NCI-H226 (cell line): ENCODE results near the gene ADIPOR2.

ENCODE experiments used
- DNase-seq: peaks from one replicate; pipeline ENCODE4 v3.0.0-alpha.2; 2015

The ADIPOR2 gene, protein sequence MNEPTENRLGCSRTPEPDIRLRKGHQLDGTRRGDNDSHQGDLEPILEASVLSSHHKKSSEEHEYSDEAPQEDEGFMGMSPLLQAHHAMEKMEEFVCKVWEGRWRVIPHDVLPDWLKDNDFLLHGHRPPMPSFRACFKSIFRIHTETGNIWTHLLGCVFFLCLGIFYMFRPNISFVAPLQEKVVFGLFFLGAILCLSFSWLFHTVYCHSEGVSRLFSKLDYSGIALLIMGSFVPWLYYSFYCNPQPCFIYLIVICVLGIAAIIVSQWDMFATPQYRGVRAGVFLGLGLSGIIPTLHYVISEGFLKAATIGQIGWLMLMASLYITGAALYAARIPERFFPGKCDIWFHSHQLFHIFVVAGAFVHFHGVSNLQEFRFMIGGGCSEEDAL

DNA sequence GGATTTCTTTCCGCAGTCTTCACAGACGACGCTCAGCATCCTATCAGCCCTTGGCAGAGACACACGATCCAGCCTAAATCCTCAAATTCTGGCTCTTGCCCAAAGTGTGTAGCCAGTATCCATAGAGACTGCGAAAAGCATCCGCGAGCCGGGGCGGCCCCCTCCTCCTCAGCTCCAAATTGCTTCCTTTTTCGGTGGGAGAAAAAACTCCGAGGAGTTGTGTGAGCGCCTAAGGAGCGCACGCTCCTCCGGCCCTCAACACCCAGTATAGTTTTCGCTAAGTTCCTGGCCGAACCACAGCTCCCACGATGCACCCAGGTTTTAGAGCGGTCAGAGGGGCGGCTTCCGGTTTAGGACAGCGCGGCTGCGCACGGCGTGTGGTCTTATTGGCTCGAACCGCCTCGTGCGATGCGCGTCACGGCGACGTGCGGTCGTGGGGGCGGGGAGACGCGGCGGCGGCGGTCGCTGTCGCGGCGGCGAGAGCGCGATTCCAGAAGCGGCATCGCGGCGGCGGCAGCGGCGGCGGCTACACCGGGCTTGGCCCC lies at the start of gene ADIPOR2:
Gene ADIPOR2 (plus strand): TSS at position 493 of the 545 bp plus-strand sequence. CDS start 63,274 bp downstream, outside the sequence.
- peak; percentile 95 for DNase-seq

DNA sequence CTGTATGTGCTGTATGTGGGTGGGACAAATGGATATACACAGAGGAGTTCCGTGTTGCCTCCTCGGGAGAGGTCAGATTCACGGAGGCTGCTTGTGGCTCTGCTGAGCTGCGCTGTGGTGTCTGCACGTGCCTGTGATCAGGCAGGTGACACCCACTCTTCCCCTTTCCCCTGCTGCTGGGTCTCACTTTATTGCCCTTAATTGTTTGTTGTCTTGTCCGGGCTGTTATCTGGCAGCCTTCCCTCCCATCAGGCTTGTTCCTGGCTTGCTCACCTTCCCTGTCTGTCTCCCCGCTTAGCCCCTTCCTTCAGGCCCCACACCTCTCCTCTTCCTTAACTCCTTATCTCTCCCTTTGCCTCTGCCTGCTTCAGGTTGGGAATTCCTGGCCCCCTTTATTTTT lies 48.4 kb upstream of the ADIPOR2 start:
- DNase-seq: no peak

DNA sequence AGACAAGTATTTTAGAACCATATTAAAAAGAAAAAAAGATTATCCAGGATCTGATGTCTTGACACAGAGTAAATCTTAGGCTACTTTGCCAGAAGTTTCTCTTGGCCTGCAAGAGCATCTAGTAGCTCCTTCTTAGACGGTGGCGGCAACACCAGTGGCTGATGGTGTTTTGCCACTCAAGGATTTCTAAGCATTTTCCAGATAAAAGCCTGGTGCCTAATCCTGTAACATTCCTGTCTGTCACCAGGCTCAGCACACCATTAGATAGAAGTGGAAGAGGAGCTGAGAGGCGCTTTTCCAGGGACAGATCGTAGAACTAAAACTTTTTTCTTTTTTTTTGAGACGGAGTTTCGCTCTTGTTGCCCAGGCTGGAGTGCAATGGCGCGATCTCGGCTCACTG lies 47.8 kb upstream of the ADIPOR2 start:
- no peak for DNase-seq

DNA sequence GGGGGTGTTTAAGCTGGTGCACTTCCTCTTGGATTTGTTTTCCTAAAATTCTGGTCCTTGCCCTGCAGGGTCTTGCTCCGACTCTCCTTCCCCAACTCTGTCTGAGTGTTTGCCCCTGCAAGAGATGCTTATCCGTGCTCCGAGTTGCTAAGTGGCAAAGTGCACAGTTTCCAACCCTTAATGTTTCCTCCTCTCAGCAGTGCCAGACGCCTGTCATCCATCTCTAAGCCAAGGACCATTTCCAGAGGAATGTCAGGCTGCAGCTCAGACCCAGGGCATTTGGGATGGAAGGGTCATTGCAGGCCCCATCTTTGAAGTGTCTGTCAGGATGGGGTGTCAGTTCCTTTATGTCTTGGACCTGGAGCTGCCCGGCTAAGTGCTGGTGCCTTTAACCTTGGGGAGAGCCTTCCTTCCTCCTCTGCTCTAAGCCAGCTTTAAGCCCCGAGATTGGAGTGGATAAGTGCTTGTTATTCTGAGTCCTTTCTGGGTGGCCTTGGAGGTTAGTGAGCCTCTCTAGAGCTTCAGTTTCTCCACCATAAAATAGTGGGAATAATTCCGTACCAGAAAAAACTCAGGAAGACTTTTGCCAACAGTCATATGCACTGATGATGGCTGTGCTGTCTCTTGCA lies 46.9 kb upstream of the ADIPOR2 start:
- DNase-seq: no peak

DNA sequence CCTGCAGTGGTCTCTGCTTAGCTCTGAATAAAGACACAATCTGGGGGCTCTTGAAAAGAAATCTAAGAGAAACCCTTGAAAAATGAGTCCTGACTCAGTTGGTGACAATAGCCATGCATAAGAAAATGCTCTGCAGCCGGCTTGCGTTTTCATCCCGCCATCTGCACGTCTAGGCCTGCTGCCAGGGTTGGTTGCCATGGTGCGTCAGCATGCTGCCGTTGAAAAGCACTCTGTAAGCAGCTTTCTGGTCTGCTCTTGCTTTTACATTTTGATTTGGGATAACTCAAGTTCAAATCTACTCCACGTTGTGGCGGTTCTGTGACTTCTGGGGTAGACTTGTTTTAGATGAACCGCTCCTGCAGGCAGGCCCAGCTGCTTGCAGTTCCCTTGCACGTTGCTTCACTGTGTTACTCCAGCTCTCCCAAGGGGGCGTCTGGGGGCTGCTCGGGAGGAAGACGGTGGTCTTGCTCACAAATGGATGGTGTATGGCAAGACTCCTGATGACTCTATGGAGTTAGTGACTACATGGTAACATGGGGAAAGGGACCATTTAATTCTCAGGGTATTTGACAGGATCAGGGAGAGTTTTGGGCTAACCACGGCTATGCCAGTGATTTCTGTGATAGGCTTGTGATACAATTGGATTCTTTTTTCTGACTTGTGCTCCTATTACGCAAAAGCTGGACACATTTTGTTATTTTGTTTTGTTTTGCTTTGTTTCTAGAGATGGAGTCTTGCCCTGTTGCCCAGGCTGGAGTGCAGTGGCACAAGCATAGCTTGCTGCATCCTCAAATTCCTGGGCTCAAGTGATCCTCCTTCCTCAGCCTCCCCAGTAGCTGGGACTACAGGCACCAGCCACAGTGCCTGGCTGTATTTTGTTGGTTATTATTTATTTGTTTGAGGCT lies 46.1 kb upstream of the ADIPOR2 start:
- DNase-seq: no peak

DNA sequence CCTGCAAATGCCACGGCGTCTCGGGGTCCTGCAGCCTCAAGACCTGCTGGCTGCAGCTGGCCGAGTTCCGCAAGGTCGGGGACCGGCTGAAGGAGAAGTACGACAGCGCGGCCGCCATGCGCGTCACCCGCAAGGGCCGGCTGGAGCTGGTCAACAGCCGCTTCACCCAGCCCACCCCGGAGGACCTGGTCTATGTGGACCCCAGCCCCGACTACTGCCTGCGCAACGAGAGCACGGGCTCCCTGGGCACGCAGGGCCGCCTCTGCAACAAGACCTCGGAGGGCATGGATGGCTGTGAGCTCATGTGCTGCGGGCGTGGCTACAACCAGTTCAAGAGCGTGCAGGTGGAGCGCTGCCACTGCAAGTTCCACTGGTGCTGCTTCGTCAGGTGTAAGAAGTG lies 45.1 kb upstream of the ADIPOR2 start:
- no peak for DNase-seq

DNA sequence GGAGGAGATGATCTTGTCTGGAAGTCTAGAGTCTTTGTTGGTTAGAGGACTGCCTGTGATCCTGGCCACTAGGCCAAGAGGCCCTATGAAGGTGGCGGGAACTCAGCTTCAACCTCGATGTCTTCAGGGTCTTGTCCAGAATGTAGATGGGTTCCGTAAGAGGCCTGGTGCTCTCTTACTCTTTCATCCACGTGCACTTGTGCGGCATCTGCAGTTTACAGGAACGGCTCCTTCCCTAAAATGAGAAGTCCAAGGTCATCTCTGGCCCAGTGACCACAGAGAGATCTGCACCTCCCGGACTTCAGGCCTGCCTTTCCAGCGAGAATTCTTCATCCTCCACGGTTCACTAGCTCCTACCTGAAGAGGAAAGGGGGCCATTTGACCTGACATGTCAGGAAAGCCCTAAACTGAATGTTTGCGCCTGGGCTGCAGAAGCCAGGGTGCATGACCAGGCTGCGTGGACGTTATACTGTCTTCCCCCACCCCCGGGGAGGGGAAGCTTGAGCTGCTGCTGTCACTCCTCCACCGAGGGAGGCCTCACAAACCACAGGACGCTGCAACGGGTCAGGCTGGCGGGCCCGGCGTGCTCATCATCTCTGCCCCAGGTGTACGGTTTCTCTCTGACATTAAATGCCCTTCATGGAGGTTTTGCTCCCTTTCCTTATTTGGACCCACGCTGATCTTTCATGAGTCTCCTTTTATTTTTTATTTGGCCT lies 44.1 kb upstream of the ADIPOR2 start:
- DNase-seq: no peak

DNA sequence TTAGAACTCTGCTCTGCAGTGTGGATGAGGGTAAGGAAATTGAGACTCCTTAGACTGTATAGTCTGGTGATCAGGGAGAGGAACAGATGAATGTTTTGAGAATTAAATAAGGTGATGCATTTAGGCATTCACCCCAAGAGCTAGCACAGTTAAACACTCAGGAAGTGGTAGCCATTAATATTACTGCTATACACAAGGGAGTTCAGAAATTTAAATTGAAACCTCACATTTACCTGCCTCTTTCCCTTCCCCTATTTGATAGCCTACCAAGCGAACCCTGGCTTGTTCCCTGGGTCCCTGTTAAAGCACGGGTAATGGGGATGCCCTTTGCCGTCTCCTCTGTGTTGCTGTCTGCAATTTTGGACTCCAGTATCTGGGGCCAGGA lies 43.6 kb upstream of the ADIPOR2 start:
- no peak for DNase-seq

DNA sequence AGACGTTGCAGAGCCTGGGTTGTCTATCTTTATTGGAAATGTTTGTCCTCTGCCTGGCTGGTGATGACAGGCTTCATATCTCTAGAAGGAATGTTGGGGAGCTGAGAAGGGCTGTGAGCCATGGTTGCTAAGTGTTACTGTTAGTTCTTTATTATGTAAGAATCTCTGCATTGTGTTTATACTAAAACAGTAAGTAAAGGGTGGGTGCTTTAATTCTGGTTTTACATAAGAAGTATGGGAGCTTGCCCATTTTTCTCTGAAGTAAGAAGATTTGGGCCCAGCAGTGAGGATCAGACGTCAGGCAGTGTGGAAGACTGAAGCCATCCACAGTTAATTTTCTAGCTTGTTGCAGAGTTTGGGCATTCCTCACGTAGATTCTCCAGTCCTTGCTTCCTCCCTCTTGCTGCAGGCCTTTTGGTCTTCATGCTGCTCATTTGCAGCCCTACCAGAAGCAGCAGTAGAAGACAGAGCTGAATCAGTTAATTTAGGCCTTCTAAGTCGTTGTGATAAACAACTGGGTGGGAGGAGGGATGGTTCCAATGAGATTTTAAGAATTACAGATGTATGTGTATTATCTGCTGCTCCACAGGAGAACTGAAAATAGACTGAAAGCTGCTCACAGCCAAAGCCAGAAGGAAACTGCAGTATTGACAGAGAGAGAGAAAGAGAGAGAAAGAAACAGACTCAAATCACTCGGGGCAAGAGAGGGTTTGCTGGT lies 40.5 kb upstream of the ADIPOR2 start:
- DNase-seq: peak; percentile 19

DNA sequence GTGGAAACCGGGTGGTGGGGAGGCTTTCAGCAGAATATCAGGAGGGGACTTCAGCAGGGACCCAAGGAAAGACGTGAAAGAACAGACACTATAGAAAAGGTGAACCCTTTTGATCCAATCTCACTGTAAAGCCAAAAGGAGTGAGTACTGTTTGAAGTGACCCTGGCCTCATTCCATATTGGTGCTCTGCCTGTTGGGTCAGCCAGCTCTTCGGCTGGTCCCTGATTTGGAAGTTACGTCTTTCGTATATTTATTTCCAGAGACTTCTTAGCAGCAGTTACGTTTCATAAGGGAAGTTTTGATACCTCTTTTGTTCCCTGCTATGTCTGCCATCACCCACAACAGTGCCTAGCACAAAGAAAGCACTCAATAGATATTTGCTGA lies 39.9 kb upstream of the ADIPOR2 start:
- DNase-seq: no peak

DNA sequence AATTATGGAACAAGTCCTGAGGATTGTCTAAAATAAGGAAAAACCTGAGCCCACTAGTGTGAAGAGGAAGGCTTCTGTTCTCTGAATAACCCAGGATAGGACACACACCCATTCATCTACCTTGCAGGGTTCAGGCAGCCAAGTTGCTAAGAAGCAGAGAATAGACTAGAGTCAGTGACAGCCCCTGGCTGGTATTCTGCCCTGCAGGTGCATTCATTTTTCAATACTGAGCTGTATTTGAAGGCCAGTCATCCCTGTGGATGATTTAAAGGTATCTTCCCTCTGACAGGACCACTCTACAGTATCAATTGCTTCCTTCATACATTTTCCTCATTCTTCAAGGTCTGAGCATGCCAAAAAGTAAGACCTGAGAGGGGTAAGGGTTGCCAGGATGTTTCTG lies 38.9 kb upstream of the ADIPOR2 start:
- DNase-seq: no peak

DNA sequence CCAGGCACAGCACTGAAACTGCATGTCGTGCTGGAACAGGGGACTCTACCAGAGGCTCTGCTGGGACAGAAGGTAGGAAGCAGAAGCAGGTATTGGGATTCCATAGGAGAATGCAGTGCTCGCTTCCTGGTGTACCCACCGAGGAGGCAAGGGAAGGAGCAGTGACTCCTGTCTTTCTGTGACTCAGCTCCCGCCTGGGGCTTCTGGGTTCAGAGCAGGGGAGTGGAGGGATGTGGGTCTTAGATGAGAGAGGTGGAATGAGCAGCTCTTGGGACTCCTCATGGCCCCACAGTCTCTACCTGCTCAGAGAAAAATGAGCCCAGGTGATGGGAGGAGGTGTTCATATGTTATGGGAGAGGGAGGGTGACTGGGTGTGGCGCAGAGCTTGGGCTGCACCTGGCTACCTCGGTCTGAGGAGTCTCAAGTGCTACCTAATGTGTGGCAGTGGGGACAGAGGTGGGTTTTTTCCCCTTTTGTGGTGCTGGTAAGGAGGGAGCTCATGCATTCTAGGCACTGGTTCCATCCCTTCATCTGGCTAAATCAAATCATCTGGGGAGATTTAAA lies 35.6 kb upstream of the ADIPOR2 start:
- DNase-seq: no peak

DNA sequence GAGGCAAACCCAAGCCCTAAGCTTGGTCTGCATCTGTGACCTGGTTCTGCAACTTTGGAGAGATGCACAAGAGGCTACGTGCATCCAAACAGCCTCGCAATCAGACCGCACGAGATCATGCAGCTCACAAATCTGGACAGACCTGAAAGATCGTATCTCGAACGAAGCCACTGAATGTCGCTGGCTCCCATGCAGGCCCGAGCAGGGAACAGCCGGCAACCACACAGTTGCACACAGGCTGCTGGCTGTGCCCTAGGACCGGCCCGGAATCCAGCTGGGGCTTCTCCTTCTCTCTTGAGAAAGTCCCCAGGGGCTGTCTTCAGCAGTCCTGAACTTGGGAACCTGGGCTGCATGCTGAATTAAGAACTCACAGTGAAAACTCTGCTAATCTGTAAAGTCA lies 34.0 kb upstream of the ADIPOR2 start:
- DNase-seq: no peak

DNA sequence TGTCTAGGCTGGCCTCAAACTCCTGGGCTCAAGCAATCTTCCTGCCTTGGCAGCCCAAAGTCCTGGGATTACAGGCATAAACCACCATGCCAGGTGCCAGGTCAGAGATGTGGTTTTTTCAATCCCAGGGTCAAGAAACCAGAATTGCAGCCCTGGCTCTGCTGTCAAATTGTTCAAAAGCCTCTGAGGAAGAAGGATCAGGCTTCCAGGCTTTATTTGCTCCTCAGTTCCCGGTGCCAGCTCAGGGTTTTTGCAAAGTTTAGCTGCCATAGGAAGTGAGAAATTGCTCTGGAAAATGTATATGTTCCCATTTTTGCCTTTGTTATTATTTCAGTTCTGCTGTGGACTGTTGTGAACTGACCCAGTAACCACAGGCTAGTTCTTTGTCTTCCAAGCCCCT lies 33.2 kb upstream of the ADIPOR2 start:
- no peak for DNase-seq

DNA sequence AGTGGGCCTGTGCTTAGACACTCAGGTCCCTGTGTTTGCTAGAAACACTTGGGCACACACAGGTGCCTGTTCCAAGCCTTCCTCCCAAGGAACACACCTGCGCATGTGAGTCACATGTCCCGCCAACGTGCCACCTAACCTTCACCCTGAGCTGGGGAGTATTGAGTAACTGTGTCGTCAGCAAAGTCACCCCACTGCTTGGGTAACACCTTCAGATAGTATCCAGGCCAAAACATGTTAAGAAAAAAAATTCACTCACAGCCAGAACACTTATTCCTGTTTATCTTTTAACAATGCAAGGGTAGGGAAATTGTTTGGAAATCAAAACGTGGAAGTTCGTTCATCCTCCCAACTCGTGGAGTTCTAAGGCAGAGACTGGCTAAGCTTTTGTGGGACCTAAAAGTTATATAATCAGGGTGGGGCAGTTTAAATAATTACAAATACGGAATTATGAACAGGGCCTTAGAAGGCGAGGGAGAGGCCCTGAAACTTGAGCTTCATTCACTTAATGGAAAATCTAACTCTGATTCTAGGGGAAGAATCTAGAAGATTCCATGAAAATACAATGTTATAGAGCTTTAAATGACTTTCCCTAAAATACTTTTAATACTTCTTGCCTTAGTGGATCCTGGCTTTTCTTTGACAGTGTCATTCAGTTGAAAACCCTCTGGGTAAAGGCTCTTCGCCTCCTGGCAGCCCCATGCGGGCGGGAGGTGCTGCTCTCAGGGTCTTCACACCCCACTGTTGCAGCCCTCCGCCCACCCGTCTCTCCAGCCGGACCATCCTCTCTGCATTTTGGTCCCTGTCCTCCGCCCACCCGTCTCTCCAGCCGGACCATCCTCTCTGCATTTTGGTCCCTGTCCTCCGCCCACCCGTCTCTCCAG lies 30.3 kb upstream of the ADIPOR2 start:
- no peak for DNase-seq

DNA sequence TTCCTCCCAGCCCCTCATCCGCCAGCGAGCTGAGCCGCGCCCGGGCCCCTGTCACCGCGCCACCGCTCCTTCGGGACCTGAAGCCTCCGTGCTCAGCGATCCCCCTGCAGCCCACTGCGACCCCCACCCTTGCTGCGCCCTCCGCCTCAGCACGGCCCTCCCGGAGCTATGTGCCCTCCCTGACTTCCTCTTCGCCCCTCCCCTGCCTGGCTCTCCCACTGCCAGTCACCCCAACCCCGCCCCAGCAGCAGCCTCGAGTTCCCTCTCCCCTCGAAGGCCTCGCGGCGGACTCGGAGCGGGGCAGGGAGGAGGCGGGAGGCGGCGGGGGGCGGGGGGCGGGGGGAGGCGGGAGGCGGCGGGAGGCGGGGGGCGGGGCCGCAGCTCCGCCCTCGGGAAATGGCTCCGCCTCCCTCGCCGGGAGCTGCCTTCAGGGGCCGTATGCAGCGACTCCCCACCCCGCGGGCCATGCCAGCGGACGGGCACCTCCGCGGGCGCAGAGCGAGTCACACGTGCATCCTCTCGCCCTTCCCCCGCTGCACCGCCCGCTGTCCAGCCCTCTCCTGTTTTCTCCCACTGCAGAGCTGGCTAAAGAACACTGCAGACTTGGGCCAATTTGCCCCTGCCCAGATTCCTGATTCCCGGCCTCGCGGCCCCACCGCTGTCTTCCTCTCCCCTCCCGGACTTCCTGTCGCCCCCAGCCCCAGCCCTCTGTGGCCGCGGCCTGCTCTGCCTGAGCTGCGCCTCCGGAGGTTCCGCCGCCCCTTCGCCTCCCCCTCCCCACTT lies 29.1 kb upstream of the ADIPOR2 start:
- peak; percentile 91 for DNase-seq

DNA sequence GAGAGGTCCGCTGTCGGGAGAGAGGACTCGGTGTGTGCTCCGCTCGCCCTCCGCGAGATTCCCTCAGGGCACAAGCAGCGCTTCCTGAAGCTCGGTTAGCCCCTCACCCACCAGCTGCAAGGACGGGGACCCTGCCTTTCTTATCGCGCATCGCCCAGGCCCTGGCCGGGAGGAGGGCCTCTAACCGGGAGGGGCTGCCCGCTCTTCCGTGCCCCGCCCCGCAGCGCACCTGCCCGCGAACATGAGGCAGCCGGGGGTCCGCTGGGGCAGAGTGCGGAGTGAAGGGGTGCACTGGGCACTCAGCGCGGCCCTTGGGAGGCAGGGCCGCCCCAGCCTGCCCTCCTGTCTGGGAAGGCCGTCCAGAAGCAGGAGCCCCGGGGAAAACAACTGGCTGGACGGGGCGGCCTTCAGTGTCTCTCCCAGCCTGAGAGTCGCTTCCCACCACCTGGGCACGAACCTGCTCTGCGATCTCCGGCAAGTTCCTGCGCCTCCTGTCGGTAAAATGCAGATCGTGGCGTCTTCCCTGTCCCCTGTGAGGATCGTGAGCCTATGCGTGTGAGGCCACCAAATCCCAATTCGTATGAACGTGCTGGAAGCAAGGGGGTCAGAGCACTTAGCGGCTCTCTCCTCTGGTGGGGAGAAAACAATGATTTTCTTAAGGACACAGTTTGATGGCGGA lies 28.0 kb upstream of the ADIPOR2 start:
- DNase-seq: no peak

DNA sequence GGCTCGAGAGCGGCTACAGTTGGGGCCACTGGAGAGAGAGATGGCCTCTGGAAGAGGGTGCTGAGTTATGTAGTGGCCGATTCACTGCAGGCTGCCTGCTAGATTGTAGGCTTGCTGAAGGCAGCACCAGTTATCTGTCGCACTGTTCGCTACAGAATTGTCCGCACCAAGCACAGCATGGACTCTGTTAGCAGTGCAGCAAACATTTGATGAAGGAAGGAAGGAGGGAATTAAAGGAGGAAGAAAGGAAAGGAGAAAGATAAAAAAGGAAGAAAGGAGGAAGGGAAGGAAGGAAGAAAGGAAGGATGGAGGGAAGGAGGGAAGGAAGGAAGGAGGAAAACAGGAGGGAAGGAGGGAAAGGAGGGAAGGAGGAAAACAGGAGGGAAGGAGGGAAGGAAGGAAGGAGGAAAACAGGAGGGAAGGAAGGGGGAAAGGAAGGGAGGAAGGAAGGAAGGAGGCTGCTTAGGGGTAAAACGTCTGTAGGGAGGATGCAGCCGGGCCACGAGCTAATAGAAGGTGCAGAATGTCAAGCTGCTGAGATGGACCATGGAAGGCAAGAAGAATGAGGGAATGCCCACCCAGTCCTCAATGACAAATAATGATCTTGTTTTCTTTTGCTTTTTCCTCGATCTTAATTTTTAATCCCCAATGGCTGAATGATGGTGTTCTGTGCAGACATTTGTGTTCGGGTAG lies 27.3 kb upstream of the ADIPOR2 start:
- DNase-seq: no peak

DNA sequence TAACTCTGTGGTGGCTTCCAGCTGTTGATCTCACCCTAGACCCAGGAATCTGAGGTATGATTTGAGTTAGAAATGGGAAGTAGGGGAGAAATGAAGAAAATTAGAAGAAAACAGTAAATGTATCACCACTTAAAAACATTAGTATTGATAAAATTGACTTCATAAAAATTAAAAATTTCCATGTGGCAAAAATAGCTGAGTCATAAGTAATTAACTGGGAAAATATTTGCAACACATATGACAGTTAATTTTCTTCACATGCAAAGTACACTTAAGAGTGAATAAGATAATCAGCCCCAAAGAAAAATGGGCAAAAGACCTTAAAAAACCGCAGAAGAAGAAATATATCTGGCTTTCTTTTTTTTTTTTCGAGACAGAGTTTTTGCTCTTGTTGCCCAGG lies 25.5 kb upstream of the ADIPOR2 start:
- no peak for DNase-seq
